K562 (cell line): ENCODE data around the gene CYP17A1. TPM values are rescaled to one million over a fixed set of nuclear protein-coding genes. Genes with fewer than 3 reads are reported as not detected.
A peak's percentile ranks its signal among the peaks of the same experiment; 100 is the strongest.

Experiments
- ATAC-seq: fragments of 200-7000 bp; cut with Tn5 transposase; 3 replicates; pipeline ENCODE4 v1.9.1; 2020; ENCODE audit warnings: moderate library complexity
- BruUV-seq: library from RNA; stranded (reverse); fragments of 400-500 nt; replicated peaks from 2 replicates; lab custom pipeline; 2021; lab: Mats Ljungman, UMichigan
- CTCF ChIA-PET: fragments of 300-600 bp; formaldehyde crosslinking; extraction: SDS; loops from one replicate; lab custom pipeline; 2021; ENCODE audit warnings: low intra/inter-chr PET ratio; lab: Yijun Ruan, JAX
- POLR2A ChIA-PET: fragments of 300-600, 350-650 bp; sonication (Branson Sonifier 250); formaldehyde crosslinking; extraction: SDS; loops from one replicate; lab custom pipeline; 2021; ENCODE audit warnings: antibody characterized with exemption, inconsistent platforms; lab: Yijun Ruan, JAX
- DNase-seq, 4 experiments: peaks; one replicate each; pipeline versions ENCODE4 v3.0.0 to v3.0.0-alpha.2; 2011 to 2018; ENCODE audit warnings: low spot score in 3 of 4, mixed read lengths in 3 of 4; ENCODE audit errors: extremely low read depth in 1 of 4
- FAIRE-seq: peaks from 2 replicates; lab custom pipeline; 2011; peaks lifted over from hg19 to GRCh38; lab: Jason Lieb, UNC
- H2AFZ ChIP-seq: 2 replicates; pipeline ENCODE4 v1.6.0; 2011; ENCODE audit warnings: low read depth, low read length, control low read depth, inconsistent platforms
- H3K27ac ChIP-seq: fragments of 200-600 bp; 3 replicates; pipeline ENCODE4 v1.8.0; 2011; ENCODE audit warnings: low read depth, mild to moderate bottlenecking, control low read depth, inconsistent platforms, low read length, moderate library complexity, mixed read lengths; ENCODE audit errors: extremely low read depth
- H3K27me3 ChIP-seq, 2 experiments: fragments of 300-600 bp in 1 of 2; 2 replicates in 1 of 2; 3 replicates in 1 of 2; pipeline versions ENCODE4 v1.6.0 to v1.8.0; 2011; ENCODE audit warnings: inconsistent platforms in 2 of 2, low read length in 2 of 2, mild to moderate bottlenecking in 1 of 2, mixed read lengths in 1 of 2, moderate library complexity in 1 of 2; ENCODE audit not compliant: control insufficient read depth in 2 of 2, insufficient read depth in 2 of 2
- H3K36me3 ChIP-seq: fragments of 300-600 bp; 3 replicates; pipeline ENCODE4 v1.8.0; 2011; ENCODE audit warnings: mild to moderate bottlenecking, low read length, inconsistent platforms; ENCODE audit not compliant: control insufficient read depth, insufficient read depth
- H3K4me1 ChIP-seq, 2 experiments: fragments of 200-600 bp in 1 of 2; replicated peaks in 1 of 2; 2 replicates in 1 of 2; 3 replicates in 1 of 2; pipeline versions ENCODE4 v1.5.1 to v1.8.0; 2011; ENCODE audit warnings: inconsistent platforms in 2 of 2, low read length in 2 of 2, mild to moderate bottlenecking in 1 of 2, mixed read lengths in 1 of 2, moderate library complexity in 1 of 2; ENCODE audit not compliant: control insufficient read depth in 2 of 2, insufficient read depth in 2 of 2
- H3K4me2 ChIP-seq: 2 replicates; pipeline ENCODE4 v1.6.1; 2011; ENCODE audit warnings: low read length, control low read depth, inconsistent platforms, mixed read lengths; ENCODE audit not compliant: insufficient read depth
- H3K4me3 ChIP-seq: fragments of 200-600 bp; sonication (generic), shearing (Covaris generic); 2 replicates; pipeline ENCODE4 v1.5.1; 2016; ENCODE audit warnings: control low read depth, inconsistent platforms
- H3K79me2 ChIP-seq: fragments of 200-600 bp; 3 replicates; pipeline ENCODE4 v1.8.0; 2011; ENCODE audit warnings: low read length, inconsistent platforms; ENCODE audit not compliant: control insufficient read depth, insufficient read depth
- H3K9ac ChIP-seq, 2 experiments: 2 replicates each; pipeline versions ENCODE4 v1.6.0 to v1.6.1; 2011; ENCODE audit warnings: low read depth in 2 of 2, low read length in 2 of 2, control low read depth in 1 of 2, inconsistent platforms in 1 of 2, mild to moderate bottlenecking in 1 of 2, mixed read lengths in 1 of 2; ENCODE audit not compliant: insufficient read depth in 1 of 2
- H3K9me1 ChIP-seq: one replicate; pipeline ENCODE4 v1.6.0; 2011; ENCODE audit warnings: inconsistent platforms, mild to moderate bottlenecking, low read length, moderate library complexity; ENCODE audit not compliant: control insufficient read depth, insufficient read depth
- H3K9me3 ChIP-seq: replicated peaks from 2 replicates; pipeline ENCODE4 v1.5.1; 2011; ENCODE audit warnings: low read depth, low read length, inconsistent platforms; ENCODE audit not compliant: control insufficient read depth, insufficient read depth
- H4K20me1 ChIP-seq: replicated peaks from 2 replicates; pipeline ENCODE4 v1.6.1; 2011; ENCODE audit warnings: low read length, inconsistent platforms, mixed read lengths; ENCODE audit not compliant: control insufficient read depth, insufficient read depth
- BACH1 ChIP-seq: fragments of 200-800 bp; sonication (Bioruptor generic); IDR thresholded peaks from 2 replicates; pipeline ENCODE4 v1.6.1; 2016; ENCODE audit warnings: missing genetic modification characterization, missing compliant biosample characterization
- CEBPZ ChIP-seq: fragments of 150-350 bp; IDR thresholded peaks from 2 replicates; pipeline ENCODE4 v1.6.1; 2014; ENCODE audit warnings: low read depth, mild to moderate bottlenecking, low read length, borderline replicate concordance
- MTA1 ChIP-seq: fragments of 450-650 bp; IDR thresholded peaks from 2 replicates; pipeline ENCODE4 v1.6.1; 2017; ENCODE audit warnings: borderline replicate concordance
- NBN ChIP-seq: fragments of 450-650 bp; IDR thresholded peaks from 2 replicates; pipeline ENCODE4 v1.6.1; 2016; ENCODE audit warnings: low read depth, mild to moderate bottlenecking
- PKNOX1 ChIP-seq: fragments of 450-650 bp; IDR thresholded peaks from 2 replicates; pipeline ENCODE4 v1.6.1; 2016
- TCF3 ChIP-seq: sonication (generic); formaldehyde crosslinking; IDR thresholded peaks from 2 replicates; pipeline ENCODE4 v1.4.0; 2020; ENCODE audit warnings: mild to moderate bottlenecking, missing genetic modification reagents
- ZBTB26 ChIP-seq: fragments of 450-650 bp; formaldehyde crosslinking; IDR thresholded peaks from 2 replicates; pipeline ENCODE4 v1.4.0; 2022; ENCODE audit warnings: missing genetic modification characterization
- ZNF12 ChIP-seq: sonication (generic); formaldehyde crosslinking; IDR thresholded peaks from 2 replicates; pipeline ENCODE4 v1.4.0; 2020; ENCODE audit warnings: mild to moderate bottlenecking, missing genetic modification reagents
- ZNF133 ChIP-seq: fragments of 250-450 bp; sonication (Bioruptor Pico); IDR thresholded peaks from 2 replicates; pipeline ENCODE4 v1.4.0; 2020; ENCODE audit warnings: mild to moderate bottlenecking
- ZNF239 ChIP-seq: fragments of 250-450 bp; sonication (Bioruptor Pico); IDR thresholded peaks from 2 replicates; pipeline ENCODE4 v1.4.0; 2020; ENCODE audit warnings: mild to moderate bottlenecking
- ZNF280A ChIP-seq: fragments of 450-650 bp; IDR thresholded peaks from 2 replicates; pipeline ENCODE4 v1.6.1; 2018; ENCODE audit warnings: mild to moderate bottlenecking, low read depth; ENCODE audit not compliant: partially characterized antibody
- ZNF740 ChIP-seq, 3 experiments: fragments of 200-800 bp in 1 of 3; sonication (Bioruptor generic) in 1 of 3; sonication (generic) in 1 of 3; formaldehyde crosslinking in 1 of 3; IDR thresholded peaks; 2 replicates each; pipeline versions ENCODE4 v1.6.1 to v1.8.0; 2016 to 2022; ENCODE audit warnings: mild to moderate bottlenecking in 2 of 3, missing compliant biosample characterization in 2 of 3, missing genetic modification characterization in 2 of 3, missing genetic modification reagents in 1 of 3
- WGBS: fragments of 100-300 bp; shearing (Covaris generic); methylation state at CpG from one replicate; pipeline ENCODE4 v1.1.6; 2016; ENCODE audit warnings: low coverage, mixed read lengths; ENCODE audit not compliant: insufficient coverage; ENCODE audit errors: missing lambda C conversion rate; 5-methylcytosine and 5-hydroxymethylcytosine counted together
- in situ Hi-C: fragments of 300-500 bp; cut with MboI; formaldehyde crosslinking; loops from 4 replicates; pipeline ENCODE4 v1.15.0; 2018; ENCODE audit warnings: inconsistent platforms, mixed read lengths
- intact Hi-C: fragments of 100-400 bp; cut with micrococcal nuclease; formaldehyde crosslinking; loops from 2 replicates; pipeline ENCODE4 v1.14.2; 2022
- polyA plus RNA-seq, 8 experiments: library from polyadenylated mRNA; depleted of rRNA in 4 of 8; stranded (reverse) in 5 of 8; unstranded in 3 of 8; fragments of >200 nt; fragmentation: Nextera tagmentation in 2 of 8; fragmentation: Illumina TruSeq in 1 of 8; extraction: Ambion mirVana in 2 of 8; extraction: Trizol in 1 of 8; gene quantifications; 2 replicates each; pipeline versions ENCODE4 v1.2.1 to v1.2.3, GENCODE V29; 2011 to 2014; ENCODE audit warnings: inconsistent platforms in 1 of 8, missing spikeins in 1 of 8
- total RNA-seq, 7 experiments: library from RNA; depleted of rRNA in 6 of 7; stranded (reverse); fragments of >200 nt in 6 of 7; fragmentation: Illumina TruSeq in 2 of 7; extraction: Trizol in 2 of 7; gene quantifications; 2 replicates each; pipeline versions ENCODE4 v1.2.1 to v1.2.3, GENCODE V29; 2011 to 2021; ENCODE audit warnings: low replicate concordance in 1 of 7

The CYP17A1 gene
- total and polyA plus RNA-seq, 9 of the 15 experiments (the other 6 are each of a cell fraction or from before 2014, with no cell fraction given): 2.3 TPM; not detected in 8

GRCh38 chr10:102819054-102819453 lies 18.2 kb downstream of the CYP17A1 start:
- Histone ChIP-seq H3K27ac (no peak overlapping the region), H3K4me2 (no peak overlapping the region), H3K36me3 (peaks cover 6% of the 10 kb centered on the region; the same call in 1 of the 3 replicates), H3K27me3 (no peaks in the 10 kb centered on the region), H3K79me2 (no peaks in the 10 kb centered on the region), H3K9me3 (no peaks in the 10 kb centered on the region), H3K9me1 (peaks cover 4% of the 10 kb centered on the region), H3K4me3 (no peak overlapping the region), H3K9ac (peak overlapping the region in 1 of 2 experiments; percentile 35; a peak in 1 of 4 replicates), H2AFZ (no peak overlapping the region), H4K20me1 (no peaks in the 10 kb centered on the region), H3K4me1 (peaks cover 14 to 20% of the 10 kb centered on the region in 2 experiments)
- in situ Hi-C loops (no loop called here), intact Hi-C loops (no loop called here)
- no TSS peak for BruUV-seq
- FAIRE-seq: no peak
- no peak for ATAC-seq
- CTCF ChIA-PET: no interaction called here
- no peak for DNase-seq
- POLR2A ChIA-PET: no interaction called here
- WGBS: 46% methylated on average over 6 of the region's 6 CpGs
- TF ChIP-seq PKNOX1 (no peak), ZBTB26 (no peak), NBN (no peak), ZNF280A (no peak), ZNF133 (no peak), ZNF12 (CRISPR knock-in tag) (no peak), MTA1 (no peak), ZNF740 (CRISPR knock-in tag; IDR thresholded peaks at IDR 0.05) (no peak), ZNF740 (tag; IDR thresholded peaks at IDR 0.05) (no peak), CEBPZ (no peak), BACH1 (no peak), TCF3 (CRISPR knock-in tag) (no peak), ZNF239 (no peak)
